IPS-18c (cell line): ENCODE measurements around the gene FIBP.

Experiments used
- H3K4me3 ChIP-seq: 2 replicates; pipeline ENCODE4 v1.7.0; 2013; ENCODE audit warnings: low read depth, mild to moderate bottlenecking, low read length, moderate library complexity; ENCODE audit not compliant: insufficient read depth
- H3K9me3 ChIP-seq: one replicate; pipeline ENCODE4 v1.6.1; 2013; ENCODE audit warnings: mild to moderate bottlenecking, low read length, moderate library complexity; ENCODE audit not compliant: control insufficient read depth, insufficient read depth

Gene FIBP

DNA sequence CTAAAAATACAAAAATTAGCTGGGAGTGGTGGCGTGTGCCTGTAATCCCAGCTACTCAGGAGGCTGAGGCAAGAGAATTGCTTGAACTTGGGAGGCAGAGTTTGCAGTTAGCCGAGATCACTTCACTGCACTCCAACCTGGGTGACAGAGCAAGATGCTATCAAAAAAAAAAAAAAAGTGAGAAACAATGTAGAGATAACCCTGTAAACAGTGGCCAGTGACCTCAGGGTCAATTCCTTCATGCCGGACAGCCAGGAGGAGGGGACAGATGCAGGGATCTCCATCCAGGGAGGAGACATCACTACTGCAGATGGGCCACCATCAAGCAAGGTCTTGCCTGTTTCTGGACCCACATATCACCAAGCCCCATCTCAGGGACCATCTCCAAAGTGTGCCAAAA is 40.5 kb downstream of the FIBP start:
- Histone ChIP-seq H3K4me3 (no peak overlapping the region), H3K9me3 (no peaks in the 10 kb centered on the region)

- H3K4me3 ChIP-seq = no peak overlapping the region
- H3K9me3 ChIP-seq = no peaks in the 10 kb centered on the region
Measured at GRCh38 chr11:65844231-65844872, 43.9 kb downstream of the FIBP start.

DNA sequence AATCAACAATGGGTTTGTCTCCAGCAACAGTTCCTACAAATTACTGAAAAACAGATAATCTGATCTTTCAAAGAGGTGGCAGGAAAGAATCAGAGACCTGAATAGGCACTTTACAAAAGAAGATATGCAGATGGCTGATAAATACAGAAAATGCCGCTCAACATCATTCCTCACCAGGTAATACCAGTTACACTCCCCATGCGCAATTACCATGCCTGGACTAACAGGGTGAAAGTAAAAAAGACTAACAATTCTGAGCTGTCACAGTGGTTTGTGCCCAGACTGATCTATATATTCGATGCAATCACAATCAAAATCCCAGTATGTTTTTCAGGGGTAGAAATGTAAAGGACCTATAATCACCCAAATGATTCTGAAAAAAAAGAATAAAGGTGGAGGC is 44.5 kb downstream of the FIBP start:
- Histone ChIP-seq H3K9me3 (no peaks in the 10 kb centered on the region), H3K4me3 (no peak overlapping the region)

DNA sequence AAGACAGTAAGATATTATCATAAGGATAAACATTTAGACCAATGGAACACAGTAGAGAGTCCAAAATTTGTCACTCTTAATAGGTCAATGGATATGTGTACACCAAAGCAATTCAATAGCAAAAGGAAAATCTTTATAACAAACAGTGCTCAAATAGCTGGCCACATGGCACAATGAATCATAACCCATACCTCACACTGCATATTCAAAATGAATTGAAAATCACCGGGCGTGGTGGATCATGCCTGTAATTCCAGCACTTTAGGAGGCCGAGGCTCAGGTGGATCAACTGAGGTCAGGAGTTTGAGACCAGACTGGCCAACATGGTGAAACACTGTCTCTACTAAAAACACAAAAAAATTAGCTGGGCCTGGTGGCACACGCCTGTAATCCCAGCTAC is 46.1 kb downstream of the FIBP start:
- Histone ChIP-seq H3K9me3 (no peaks in the 10 kb centered on the region), H3K4me3 (no peak overlapping the region)

- Histone ChIP-seq H3K9me3 (no peaks in the 10 kb centered on the region), H3K4me3 (peak overlapping the region; percentile 78)
Measured at GRCh38 chr11:65834202-65834601, 54.1 kb downstream of the FIBP start.
